HG03439 (cell line): ENCODE measurements around the gene HOXB2.

Source experiments
- ATAC-seq: cut with Tn5 transposase; IDR thresholded peaks from one replicate; pipeline ENCODE4 v1.9.1; 2021; ENCODE audit warnings: mild to moderate bottlenecking, moderate library complexity; ENCODE audit not compliant: unreplicated experiment

HOXB2 gene

DNA sequence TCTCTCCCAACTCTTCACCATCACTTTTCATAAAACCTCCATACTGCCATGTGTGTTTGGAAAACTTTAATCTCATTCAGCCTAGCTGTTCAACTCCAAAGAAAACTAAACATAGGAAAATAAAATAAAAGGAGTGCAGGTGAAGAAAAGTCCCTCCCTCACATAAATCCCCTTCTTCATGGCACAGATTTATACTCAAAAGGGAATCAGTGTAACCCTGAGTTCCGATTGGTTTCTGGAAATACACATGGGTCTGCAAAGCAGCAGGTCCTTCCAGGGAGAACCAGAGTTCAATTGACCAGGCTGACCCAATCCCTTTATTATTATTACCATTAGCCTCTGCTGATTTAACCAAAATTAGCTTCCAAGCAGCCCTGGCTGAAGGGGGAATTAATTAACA, 8.9 kb upstream of the HOXB2 start:
- ATAC-seq, result no peak

GRCh38 chr17:48553190-48553547, 8.3 kb upstream of the HOXB2 start:
- ATAC-seq, result no peak

GRCh38 chr17:48552466-48553189, 7.7 kb upstream of the HOXB2 start:
- no peak for ATAC-seq

DNA sequence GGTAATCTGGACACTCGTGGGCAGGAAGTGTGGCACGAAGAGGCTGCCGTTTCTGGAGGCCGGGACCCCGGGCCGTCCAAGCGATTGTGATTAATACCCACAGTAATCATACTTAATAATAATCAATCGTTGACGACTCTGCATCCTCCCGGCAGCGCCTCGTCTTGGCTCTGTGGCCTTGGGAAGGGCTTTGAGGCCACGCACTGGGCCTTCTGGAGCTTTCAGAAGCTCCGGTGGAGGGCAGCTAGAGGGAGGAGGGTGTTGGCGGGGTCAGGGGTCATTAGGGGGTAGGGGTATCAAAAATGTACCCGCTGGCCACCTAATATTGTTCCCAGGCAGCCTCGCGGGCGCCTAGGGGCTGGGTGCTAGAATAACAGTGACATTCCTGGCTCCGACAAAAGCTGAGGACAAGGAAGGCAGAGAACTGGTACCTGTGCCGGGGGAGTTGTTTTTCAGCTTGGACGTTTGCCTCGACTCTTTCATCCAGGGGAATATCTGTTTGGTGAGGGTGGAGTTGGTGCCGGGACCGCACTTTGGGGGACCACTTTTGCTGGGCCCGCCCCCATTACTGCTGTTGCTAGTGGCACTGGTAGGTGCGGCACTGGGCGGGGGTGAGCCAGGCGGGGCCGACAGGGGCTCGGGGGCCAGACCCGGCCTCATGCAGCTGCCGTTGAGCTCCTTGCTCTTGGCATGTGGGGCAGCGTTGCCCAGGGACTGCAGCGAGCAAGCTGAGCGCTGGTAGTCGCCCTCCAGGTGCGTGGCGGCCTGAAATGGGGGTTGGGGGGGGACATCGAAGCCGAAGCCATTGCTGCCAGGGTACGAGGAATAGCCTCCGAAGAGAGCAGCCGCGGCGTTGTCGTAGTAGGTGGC, 6.9 kb upstream of the HOXB2 start:
- no peak for ATAC-seq

- no peak for ATAC-seq
These were observed 6.3 kb upstream of the HOXB2 start for GRCh38 chr17:48551214-48551555.

DNA sequence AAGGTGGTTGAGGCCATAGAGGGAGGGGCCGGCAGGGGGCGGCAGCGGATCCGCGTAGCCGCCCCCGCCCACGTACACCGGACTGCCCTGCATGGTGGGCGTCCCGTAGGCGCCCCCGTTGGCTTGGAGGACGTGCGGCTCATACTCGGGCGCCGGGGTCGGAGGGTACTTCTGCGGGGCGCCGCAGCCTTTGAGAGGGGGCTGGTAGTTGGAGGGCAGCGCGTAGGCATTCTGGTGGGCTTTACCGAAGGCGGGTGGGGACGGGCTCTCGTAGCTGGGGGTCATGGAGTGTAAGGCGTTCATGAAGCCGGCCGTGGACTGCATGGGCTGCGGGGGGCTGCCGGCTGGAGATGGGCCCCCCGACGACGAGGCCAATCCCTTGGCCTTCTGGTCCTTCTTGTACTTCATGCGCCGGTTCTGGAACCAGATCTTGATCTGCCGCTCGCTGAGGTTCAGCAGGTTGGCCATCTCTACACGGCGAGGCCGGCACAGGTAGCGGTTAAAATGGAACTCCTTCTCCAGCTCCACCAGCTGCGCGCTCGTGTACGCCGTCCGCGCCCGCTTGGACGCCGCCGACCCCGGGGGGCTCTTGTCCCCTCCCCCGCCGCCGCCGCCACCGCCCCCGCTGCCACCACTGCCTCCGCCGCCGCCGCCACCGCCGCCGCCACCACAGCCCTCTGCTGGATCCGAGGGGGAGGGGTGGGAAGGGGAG, 5.7 kb upstream of the HOXB2 start:
- ATAC-seq, result no peak

- no peak for ATAC-seq
These were observed 5.1 kb upstream of the HOXB2 start for GRCh38 chr17:48549914-48550501.

DNA sequence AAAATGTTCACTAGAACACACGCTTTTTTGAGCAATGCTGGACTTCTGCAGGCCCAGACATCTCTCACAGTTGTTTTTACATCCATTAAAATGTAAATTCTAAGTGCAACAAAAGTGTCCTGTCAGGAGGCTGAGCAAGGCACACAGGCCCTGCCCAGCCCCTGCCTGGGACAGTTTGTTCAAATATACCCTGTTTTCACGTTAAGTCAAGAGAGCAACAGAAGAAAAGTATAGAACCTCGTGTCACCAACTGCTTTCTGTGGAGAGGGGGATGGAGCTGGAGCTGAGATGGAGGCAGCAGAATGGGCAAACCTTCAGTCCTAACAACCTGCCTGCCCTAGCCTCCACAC, 4.3 kb upstream of the HOXB2 start:
- no peak for ATAC-seq

DNA sequence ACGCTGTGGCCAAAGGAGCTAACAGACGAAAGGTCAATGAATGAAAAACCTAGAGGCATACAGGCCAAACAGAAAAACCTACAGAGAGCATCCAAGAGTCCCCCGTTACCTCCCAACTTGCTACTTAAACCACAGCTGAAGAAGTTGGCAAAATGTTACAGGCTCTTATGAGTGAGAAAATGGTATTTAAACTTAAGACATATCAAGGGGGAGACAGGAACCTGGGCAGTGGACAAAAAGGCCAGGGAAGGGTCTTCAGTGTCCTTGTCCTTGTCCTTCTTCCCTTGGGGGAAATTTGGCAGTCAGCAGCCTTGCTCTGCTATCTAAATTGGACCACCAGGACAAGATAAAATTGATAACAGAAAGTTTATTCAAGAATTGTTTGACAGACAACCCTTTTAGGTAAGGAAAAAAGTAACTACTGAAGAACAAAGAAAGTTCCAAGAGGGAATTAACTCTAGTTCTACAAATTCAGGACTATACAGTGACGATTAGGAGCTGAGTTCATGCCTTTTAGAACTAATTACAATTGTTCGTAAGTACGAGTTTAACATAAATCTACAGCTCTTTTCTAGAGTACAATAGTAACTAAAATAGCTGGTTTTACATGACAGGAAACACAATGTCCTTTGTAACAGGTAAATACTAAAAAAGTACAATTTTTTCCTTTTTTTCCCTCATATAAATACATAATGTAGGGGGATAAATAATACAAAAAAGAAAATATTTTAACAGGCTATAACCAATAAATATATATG, 3.8 kb upstream of the HOXB2 start:
- ATAC-seq, result no peak

DNA sequence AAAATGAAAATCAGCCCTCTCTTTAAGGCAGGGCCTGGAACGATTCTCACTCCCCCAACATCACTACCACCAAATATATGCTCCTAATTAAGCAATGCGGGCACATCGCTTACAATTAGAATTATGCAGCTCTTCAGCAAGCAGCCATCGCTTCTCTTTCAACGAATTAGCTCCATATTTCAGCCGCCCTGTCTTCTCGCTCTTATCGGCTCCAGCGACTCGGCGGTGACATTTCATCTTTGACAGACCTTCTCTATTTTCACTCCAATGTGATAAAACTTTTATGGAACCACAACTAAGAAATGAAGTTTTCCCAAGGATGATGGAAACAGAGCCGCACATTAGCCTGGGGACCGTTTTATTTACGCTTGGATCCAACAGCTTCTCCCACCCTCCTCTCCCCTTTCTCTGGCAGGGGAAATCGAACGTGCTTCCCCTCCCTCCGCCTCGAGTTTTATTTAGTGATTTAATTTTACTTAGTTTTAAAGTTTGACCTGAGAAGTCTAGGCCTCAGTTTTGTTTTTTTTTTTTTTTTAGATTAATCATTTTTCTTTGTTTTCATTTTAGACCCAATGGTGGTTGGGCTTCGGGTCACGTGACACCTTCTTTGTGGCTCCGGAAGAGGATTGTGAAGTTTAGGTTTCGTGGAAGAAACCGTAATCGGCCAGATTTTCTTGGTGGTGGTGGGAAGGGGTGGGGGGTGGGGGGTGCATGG, 3.1 kb upstream of the HOXB2 start:
- no peak for ATAC-seq

- no peak for ATAC-seq
These were observed 2.3 kb upstream of the HOXB2 start for GRCh38 chr17:48546924-48547807.

- no peak for ATAC-seq
These were observed 1.4 kb upstream of the HOXB2 start for GRCh38 chr17:48546137-48546923.

- no peak for ATAC-seq
These were observed 630 bp upstream of the HOXB2 start for GRCh38 chr17:48545539-48545938.

DNA sequence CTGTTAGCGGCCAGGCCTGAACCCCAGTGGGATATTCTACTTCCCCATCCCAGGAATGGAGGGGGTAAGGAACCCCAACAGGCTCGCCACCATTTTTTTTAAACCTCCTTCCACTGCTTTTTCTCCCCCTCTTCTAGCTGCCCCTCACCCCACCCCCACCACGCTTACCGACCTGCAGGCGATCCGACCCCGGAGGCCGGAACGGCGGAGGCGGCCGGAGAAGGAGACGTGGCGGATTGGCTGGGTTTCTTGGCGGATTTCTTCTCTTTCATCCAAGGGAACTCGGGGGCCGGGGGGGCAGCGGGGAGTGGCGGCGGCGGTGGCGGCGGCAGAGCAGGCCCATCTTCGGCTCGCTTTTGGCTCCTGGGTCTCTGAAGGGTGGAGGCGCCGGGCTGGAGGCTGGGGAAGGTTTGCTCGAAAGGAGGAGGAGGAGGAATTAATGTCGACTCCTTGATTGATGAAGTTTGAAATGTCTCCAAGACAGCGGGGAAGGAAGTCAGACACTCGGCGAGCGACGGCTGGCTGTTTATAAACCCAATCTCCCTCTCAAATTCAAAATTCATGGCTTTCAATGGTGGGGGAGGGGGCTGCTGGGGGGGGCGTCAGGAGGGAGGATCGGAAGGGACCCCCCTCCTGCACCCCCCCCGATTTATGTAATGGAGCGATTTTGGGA, 424 bp downstream of the HOXB2 start:
- no peak for ATAC-seq

GRCh38 chr17:48543854-48544348, 1.0 kb downstream of the HOXB2 start:
- no peak for ATAC-seq

GRCh38 chr17:48543107-48543853, 1.6 kb downstream of the HOXB2 start:
- ATAC-seq, result no peak

- no peak for ATAC-seq
These were observed 2.2 kb downstream of the HOXB2 start for GRCh38 chr17:48542698-48543106.
